Astrocyte of the cerebellum (primary cell): Measurements from ENCODE around the gene GATA3.

Source experiments
- DNase-seq: peaks from one replicate; pipeline ENCODE4 v3.0.0-alpha.2; 2011; ENCODE audit warnings: low read depth
- H3K4me3 ChIP-seq: 2 replicates; pipeline ENCODE4 v1.5.1; 2011; ENCODE audit warnings: mild to moderate bottlenecking, low read depth, low read length, moderate library complexity
- in situ Hi-C: cut with HindIII; loops from 2 replicates; pipeline ENCODE4 v1.10.0; 2017; ENCODE audit warnings: low sequenced_read_pairs
- TF ChIP-seq, protein P1 (sequence below): IDR thresholded peaks from 2 replicates; pipeline ENCODE4 v1.5.1; 2012; ENCODE audit warnings: low read length, low read depth, moderate library complexity, mild to moderate bottlenecking; ENCODE audit errors: missing control alignments

GATA3 gene

GRCh38 chr10:8115618-8115980, 61.1 kb downstream of the GATA3 start:
- TF ChIP-seq, protein P1, sequence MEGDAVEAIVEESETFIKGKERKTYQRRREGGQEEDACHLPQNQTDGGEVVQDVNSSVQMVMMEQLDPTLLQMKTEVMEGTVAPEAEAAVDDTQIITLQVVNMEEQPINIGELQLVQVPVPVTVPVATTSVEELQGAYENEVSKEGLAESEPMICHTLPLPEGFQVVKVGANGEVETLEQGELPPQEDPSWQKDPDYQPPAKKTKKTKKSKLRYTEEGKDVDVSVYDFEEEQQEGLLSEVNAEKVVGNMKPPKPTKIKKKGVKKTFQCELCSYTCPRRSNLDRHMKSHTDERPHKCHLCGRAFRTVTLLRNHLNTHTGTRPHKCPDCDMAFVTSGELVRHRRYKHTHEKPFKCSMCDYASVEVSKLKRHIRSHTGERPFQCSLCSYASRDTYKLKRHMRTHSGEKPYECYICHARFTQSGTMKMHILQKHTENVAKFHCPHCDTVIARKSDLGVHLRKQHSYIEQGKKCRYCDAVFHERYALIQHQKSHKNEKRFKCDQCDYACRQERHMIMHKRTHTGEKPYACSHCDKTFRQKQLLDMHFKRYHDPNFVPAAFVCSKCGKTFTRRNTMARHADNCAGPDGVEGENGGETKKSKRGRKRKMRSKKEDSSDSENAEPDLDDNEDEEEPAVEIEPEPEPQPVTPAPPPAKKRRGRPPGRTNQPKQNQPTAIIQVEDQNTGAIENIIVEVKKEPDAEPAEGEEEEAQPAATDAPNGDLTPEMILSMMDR: no peak
- in situ Hi-C loops: no loop called here

DNA sequence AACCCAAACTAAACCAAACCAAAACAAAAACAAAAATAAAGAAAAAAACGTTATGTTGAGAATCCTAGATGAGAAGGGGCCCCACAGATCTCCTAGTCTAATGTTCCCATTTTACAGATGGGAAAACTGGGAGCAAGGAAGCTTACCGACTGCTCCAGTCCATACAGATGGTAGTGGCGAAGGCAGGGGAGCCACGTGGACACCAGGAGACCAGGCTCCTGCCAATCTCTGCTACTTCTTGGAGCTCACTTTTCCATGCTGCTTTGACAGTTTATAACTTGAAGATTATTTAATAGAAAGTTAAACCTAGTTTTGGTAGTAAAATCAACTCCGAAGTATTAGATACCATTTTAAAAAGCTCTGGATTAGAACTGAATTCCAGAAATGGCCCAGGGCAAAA, 62.0 kb downstream of the GATA3 start:
- in situ Hi-C loops: no loop called here
- TF ChIP-seq, protein P1: no peak
- no peak overlapping the region for H3K4me3 ChIP-seq

More at GRCh38 chr10:8115618-8115980, 61.1 kb downstream of the GATA3 start:
- DNase-seq: no peak
- H3K4me3 ChIP-seq: no peak overlapping the region

DNA sequence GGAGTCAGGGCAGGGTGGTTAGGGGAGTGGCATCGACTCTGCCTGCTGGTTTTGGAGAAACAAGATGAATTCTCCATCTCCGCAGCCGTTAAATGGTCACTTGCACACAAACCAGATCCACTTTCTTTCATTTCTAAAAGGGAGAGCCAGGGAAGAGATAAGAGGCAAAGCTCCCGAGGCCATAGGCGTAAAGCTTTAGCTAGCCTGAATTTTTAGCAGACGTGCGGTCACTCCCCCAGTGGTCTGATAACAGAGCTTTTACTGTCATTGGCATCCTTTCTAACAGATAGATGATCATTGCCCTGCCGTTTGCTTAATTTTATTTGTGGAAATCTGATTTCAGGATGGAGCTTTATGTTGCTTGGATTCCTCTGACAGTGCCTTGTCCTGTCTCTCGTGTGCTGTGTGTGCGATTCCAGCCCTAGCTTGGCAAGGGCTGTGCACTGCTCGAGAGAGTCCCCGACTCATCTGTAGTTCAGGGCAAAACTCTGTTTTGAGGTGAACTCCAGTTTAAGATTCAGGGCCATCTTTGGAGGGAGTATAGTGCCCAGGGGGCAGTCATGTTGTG, 62.5 kb downstream of the GATA3 start:
- TF ChIP-seq, protein P1: no peak
- no peak overlapping the region for H3K4me3 ChIP-seq
- no peak for DNase-seq
- in situ Hi-C loops: no loop called here

More for the DNA sequence above, 62.0 kb downstream of the GATA3 start:
- no peak for DNase-seq

DNA sequence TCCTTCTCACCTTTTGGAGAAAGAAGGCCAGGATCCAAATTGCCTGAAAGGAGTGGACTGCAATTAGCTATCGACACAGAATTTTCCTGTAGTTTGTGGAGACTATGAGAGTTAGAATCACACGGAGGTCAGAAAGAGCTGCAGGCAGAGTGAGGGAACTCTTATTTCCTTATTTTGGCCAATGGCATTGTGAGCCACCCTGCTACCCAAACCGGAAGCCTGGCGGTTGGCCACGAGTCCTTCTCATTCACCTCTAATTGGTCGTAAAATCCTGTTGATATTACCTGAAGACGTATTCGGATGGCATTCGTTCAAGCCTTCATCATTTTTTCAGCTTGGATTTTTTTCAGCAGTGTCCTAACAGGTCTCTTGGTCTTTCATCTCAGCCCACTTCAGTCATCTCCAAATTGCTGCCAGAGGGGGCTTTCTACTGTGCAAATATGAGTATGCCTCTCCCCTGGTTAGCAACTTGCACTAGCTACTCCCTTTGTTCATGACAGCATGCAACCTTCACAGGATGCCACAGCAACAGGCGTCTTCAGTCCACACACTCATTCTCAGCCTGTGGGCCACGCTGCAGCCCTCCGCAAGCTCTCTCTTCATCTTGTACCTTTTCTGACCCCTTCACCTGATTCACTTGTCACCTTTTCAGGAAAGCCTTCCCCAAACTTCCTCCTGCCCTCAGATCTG, 66.9 kb downstream of the GATA3 start:
- H3K4me3 ChIP-seq: no peak overlapping the region
- DNase-seq: no peak
- in situ Hi-C loops: no loop called here
- TF ChIP-seq, protein P1: no peak

DNA sequence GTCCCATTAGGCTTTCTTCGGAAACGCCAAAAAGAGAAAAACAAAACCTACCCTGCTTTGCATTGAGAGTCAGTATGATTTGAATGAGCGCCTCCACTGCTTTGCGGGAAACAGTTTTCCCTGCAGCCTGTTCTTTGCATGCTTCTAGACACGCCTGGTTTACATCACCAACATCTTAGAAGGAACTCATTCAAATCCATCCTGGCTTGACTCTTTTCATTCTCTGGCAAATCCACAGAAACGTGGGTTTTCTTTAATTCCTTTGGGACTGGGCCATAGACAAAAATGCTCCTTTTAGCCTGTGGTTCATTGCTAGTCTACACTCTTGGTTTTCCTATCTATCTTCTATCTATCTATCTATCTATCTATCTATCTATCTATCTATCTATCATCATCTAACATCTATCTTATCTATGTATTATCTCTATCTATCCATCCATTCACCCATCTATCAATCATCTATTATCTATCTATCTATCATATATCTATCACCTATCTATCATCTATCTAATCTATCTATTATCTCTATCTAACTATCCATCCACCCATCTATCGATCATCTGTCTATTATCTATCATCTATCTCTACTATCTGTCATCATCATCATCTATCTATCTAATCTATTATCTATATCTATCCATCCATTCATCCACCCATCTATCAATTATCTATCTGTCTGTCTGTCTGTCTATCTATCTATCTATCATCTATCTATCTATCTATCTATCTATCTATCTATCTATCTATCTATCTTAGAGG, 68.3 kb downstream of the GATA3 start:
- in situ Hi-C loops: no loop called here
- no peak for DNase-seq
- TF ChIP-seq, protein P1: no peak

GRCh38 chr10:8124436-8124835, 69.9 kb downstream of the GATA3 start:
- TF ChIP-seq, protein P1: no peak
- in situ Hi-C loops: no loop called here
- H3K4me3 ChIP-seq: no peak overlapping the region
- DNase-seq: no peak

More for the DNA sequence above, 68.3 kb downstream of the GATA3 start:
- no peak overlapping the region for H3K4me3 ChIP-seq
